GM13977 (cell line): ENCODE results near the gene RNFT2.

Source experiments
- DNase-seq: peaks from one replicate; pipeline ENCODE4 v3.0.0; 2012; ENCODE audit warnings: low spot score
- CTCF ChIP-seq: IDR thresholded peaks from 2 replicates; pipeline ENCODE4 v1.5.1; 2012; ENCODE audit warnings: mild to moderate bottlenecking, control low read depth; ENCODE audit not compliant: insufficient read depth; ENCODE audit errors: extremely low read depth, missing control alignments
- in situ Hi-C: fragments of 300-500 bp; cut with MboI; formaldehyde crosslinking; loops from one replicate; pipeline ENCODE4 v1.12.0; 2022; ENCODE audit warnings: low sequenced_read_pairs, low pct_unique_long_range_greater_than_20kb, mixed read lengths, inconsistent platforms; ENCODE audit not compliant: unreplicated experiment

The RNFT2 gene

GRCh38 chr12:116859079-116859478, 121.0 kb downstream of the RNFT2 start:
- in situ Hi-C loops = no loop called here
- TF ChIP-seq CTCF = no peak
- DNase-seq = no peak

GRCh38 chr12:116860263-116860662, 122.1 kb downstream of the RNFT2 start:
- TF ChIP-seq CTCF = no peak
- in situ Hi-C loops = no loop called here
- DNase-seq = no peak

- no peak for TF ChIP-seq CTCF
- in situ Hi-C loops = no loop called here
Observed at GRCh38 chr12:116861320-116861719, 123.2 kb downstream of the RNFT2 start.

GRCh38 chr12:116862167-116862566, 124.1 kb downstream of the RNFT2 start:
- in situ Hi-C loops = no loop called here
- DNase-seq = no peak
- TF ChIP-seq CTCF = no peak

More at GRCh38 chr12:116861320-116861719, 123.2 kb downstream of the RNFT2 start:
- peak; percentile 73 for DNase-seq

GRCh38 chr12:116863275-116863767, 125.2 kb downstream of the RNFT2 start:
- in situ Hi-C loops = no loop called here
- DNase-seq = no peak
- TF ChIP-seq CTCF = peak; percentile 55

GRCh38 chr12:116864371-116865160, 126.5 kb downstream of the RNFT2 start:
- TF ChIP-seq CTCF = no peak
- DNase-seq = no peak
- in situ Hi-C loops = no loop called here

- TF ChIP-seq CTCF = no peak
- DNase-seq = no peak
- in situ Hi-C loops = no loop called here
Observed at GRCh38 chr12:116867523-116867922, 129.4 kb downstream of the RNFT2 start.
